Activated CD4-positive, alpha-beta T cell treated with anti-CD3 and anti-CD28 coated beads for 48 hours (primary cell): Measurements from ENCODE around the gene RRAD.

Experiments
- DNase-seq: peaks from one replicate; pipeline ENCODE4 v3.0.0-alpha.2; 2020

The RRAD gene

GRCh38 chr16:66913081-66913480 is 12.3 kb downstream of the RRAD start:
- DNase-seq, result no peak

- DNase-seq, result no peak
Measured at GRCh38 chr16:66911801-66912200, 13.5 kb downstream of the RRAD start.

- peak; percentile 31 for DNase-seq
Measured at GRCh38 chr16:66911112-66911511, 14.2 kb downstream of the RRAD start.

- DNase-seq, result no peak
Measured at GRCh38 chr16:66910175-66910940, 15.0 kb downstream of the RRAD start.

- DNase-seq, result no peak
Measured at GRCh38 chr16:66908762-66909559, 16.4 kb downstream of the RRAD start.

- DNase-seq, result no peak
Measured at GRCh38 chr16:66908116-66908515, 17.2 kb downstream of the RRAD start.

- no peak for DNase-seq
Measured at GRCh38 chr16:66906916-66907836, 18.2 kb downstream of the RRAD start.

- DNase-seq, result peak; percentile 70
Measured at GRCh38 chr16:66905633-66906539, 19.4 kb downstream of the RRAD start.

GRCh38 chr16:66904846-66905632 is 20.3 kb downstream of the RRAD start:
- DNase-seq, result no peak

- DNase-seq, result no peak
Measured at GRCh38 chr16:66904428-66904845, 20.9 kb downstream of the RRAD start.

GRCh38 chr16:66903544-66904427 is 21.5 kb downstream of the RRAD start:
- DNase-seq, result no peak

- no peak for DNase-seq
Measured at GRCh38 chr16:66902648-66903543, 22.4 kb downstream of the RRAD start.

- no peak for DNase-seq
Measured at GRCh38 chr16:66901626-66902025, 23.7 kb downstream of the RRAD start.

- no peak for DNase-seq
Measured at GRCh38 chr16:66900721-66901441, 24.5 kb downstream of the RRAD start.

GRCh38 chr16:66899945-66900710 is 25.2 kb downstream of the RRAD start:
- DNase-seq, result no peak

GRCh38 chr16:66899310-66899944 is 25.9 kb downstream of the RRAD start:
- DNase-seq, result no peak

- DNase-seq, result no peak
Measured at GRCh38 chr16:66898933-66899309, 26.4 kb downstream of the RRAD start.
